Nephron (organoid): ENCODE data around the gene SERINC4.
"Not testable (repeated sequence)": the region's sequence is repeated elsewhere in the genome, so short reads cannot be mapped to it uniquely, and the experiment has no call there.

Experiments used
- H3K27ac Mint-ChIP-seq, 3 experiments: 2 replicates each; pipeline ENCODE4 v1.8.0; 2020; ENCODE audit warnings: mixed read lengths in 3 of 3, mild to moderate bottlenecking in 2 of 3, moderate library complexity in 1 of 3
- H3K27me3 Mint-ChIP-seq: 2 replicates; pipeline ENCODE4 v1.8.0; 2021; ENCODE audit warnings: low read depth, mild to moderate bottlenecking, moderate library complexity, mixed read lengths
- H3K36me3 Mint-ChIP-seq: 2 replicates; pipeline ENCODE4 v1.8.0; 2020; ENCODE audit warnings: low read depth, mixed read lengths
- H3K4me1 Mint-ChIP-seq: 2 replicates; pipeline ENCODE4 v1.8.0; 2020; ENCODE audit warnings: mixed read lengths
- H3K4me3 Mint-ChIP-seq, 3 experiments: 2 replicates each; pipeline ENCODE4 v1.8.0; 2020; ENCODE audit warnings: mild to moderate bottlenecking in 3 of 3, mixed read lengths in 3 of 3, moderate library complexity in 2 of 3
- H3K9me3 Mint-ChIP-seq: 2 replicates; pipeline ENCODE4 v1.8.0; 2020; ENCODE audit warnings: mixed read lengths
- TF ChIP-seq, protein P1 (sequence below), 3 experiments: fragments of 200-600 bp; sonication (generic); IDR thresholded peaks; one replicate each; pipeline ENCODE4 v1.5.0; 2021; ENCODE audit warnings: antibody characterized with exemption in 3 of 3; ENCODE audit not compliant: unreplicated experiment in 3 of 3

Gene SERINC4

DNA sequence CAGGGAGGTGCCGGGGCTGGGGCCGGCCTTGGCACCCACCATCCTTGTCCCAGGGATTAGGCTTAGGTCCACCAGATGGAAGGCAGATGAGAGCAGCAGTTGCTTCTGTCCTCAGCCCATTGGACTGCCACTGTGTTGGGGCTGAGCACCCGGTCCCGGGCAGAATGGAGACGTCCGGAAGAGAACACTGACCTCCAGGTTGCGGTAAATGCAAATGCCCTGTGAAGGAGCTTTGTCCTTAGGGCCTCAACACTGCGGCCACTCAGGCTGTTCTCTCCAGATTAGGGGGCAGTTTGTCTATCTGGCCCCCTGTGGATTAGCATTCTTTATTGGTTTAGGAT is at the start of gene SERINC4:
Gene SERINC4, minus strand, starts transcription at position 276 of the 341 bp plus-strand sequence. Its CDS starts 234 bp downstream, at position 42.
- Mint-ChIP-seq H3K27ac (peak within 1 kb of the TSS; percentile 96 to 98 (median 97)), H3K36me3 (peaks cover 64% of the 10 kb centered on the region), H3K27me3 (no peaks in the 10 kb centered on the region), H3K4me3 (peak within 1 kb of the TSS; percentile 99 to 100 (median 99)), H3K4me1 (peaks cover 49% of the 10 kb centered on the region), H3K9me3 (no peaks in the 10 kb centered on the region)
- TF ChIP-seq, protein P1, sequence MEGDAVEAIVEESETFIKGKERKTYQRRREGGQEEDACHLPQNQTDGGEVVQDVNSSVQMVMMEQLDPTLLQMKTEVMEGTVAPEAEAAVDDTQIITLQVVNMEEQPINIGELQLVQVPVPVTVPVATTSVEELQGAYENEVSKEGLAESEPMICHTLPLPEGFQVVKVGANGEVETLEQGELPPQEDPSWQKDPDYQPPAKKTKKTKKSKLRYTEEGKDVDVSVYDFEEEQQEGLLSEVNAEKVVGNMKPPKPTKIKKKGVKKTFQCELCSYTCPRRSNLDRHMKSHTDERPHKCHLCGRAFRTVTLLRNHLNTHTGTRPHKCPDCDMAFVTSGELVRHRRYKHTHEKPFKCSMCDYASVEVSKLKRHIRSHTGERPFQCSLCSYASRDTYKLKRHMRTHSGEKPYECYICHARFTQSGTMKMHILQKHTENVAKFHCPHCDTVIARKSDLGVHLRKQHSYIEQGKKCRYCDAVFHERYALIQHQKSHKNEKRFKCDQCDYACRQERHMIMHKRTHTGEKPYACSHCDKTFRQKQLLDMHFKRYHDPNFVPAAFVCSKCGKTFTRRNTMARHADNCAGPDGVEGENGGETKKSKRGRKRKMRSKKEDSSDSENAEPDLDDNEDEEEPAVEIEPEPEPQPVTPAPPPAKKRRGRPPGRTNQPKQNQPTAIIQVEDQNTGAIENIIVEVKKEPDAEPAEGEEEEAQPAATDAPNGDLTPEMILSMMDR (IDR thresholded peaks at IDR 0.05; ENCODE audit: unreplicated experiment in 3 of 3): no peak

DNA sequence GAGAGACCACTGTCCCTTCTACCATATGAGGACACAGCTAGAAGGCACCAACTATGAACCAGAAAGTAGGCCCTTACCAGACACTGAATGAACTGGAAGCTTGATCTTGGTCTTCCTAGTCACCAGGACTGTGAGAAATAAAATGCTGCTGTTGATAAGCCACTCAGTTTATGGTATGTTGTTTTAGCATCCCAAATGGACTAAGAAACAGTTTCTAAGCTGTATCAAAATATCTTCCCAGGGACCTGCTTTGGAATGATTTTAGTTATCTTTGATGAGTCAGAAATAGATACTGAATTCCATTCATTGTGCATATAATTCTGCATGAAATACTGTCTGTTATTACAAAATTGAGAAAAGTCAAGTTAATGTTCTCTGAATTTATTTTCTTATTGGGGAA is 45.4 kb upstream of the SERINC4 start:
- H3K9me3 Mint-ChIP-seq: no peaks in the 10 kb centered on the region
- H3K27ac Mint-ChIP-seq: no peak overlapping the region
- no peak overlapping the region for H3K4me3 Mint-ChIP-seq
- H3K4me1 Mint-ChIP-seq: no peaks in the 10 kb centered on the region
- H3K36me3 Mint-ChIP-seq: peaks cover 13% of the 10 kb centered on the region
- no peaks in the 10 kb centered on the region for H3K27me3 Mint-ChIP-seq
- TF ChIP-seq, protein P1 (IDR thresholded peaks at IDR 0.05; ENCODE audit: unreplicated experiment in 3 of 3): no peak

DNA sequence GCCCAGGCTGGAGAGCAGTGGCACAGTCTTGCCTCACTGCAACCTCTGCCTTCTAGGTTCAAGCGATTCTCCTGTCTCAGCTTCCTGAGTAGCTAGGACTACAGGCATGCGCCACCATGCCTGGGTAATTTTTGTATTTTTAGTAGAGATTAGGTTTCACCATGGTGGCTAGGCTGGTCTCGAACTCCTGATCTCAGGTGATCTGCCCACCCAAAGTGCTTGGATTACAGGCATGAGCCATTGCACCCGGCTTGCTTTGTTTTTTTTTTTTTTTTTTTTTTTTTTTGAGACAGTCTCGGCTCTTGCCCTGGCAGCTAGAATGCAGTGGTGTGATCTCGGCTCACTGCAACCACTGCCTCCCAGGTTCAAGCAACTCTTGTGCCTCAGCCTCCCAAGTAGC is 32.5 kb upstream of the SERINC4 start:
- H3K27ac Mint-ChIP-seq, H3K4me3 Mint-ChIP-seq, H3K4me1 Mint-ChIP-seq, H3K9me3 Mint-ChIP-seq, H3K27me3 Mint-ChIP-seq: not testable (repeated sequence)
- peaks cover 19% of the 10 kb centered on the region for H3K36me3 Mint-ChIP-seq

DNA sequence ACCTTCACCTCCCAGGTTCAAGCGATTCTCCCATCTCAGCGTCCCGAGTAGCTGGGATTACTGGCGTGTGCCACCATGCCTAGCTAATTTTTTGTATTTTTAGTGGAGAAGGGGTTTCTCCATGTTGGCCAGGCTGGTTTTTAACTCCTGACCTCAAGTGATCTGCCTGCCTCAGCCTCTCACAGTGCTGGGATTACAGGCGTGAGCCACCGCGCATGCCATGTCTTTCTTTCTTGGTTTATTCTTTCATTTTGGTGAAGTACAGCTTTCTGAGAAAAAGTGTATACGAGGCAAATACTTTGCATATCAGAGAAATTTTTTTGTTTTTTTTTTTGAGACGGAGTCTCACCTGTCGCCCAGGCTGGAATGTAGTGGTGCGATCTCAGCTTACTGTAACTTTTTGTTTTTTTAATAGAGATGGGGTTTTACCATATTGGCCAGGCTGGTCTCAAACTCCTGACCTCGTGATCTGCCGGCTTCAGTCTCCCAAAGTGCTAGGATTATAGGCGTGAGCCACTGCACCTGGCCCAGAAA is 31.6 kb upstream of the SERINC4 start:
- Mint-ChIP-seq H3K4me1 (peaks cover 16% of the 10 kb centered on the region), H3K36me3 (peaks cover 19% of the 10 kb centered on the region)
- H3K27me3 Mint-ChIP-seq, H3K27ac Mint-ChIP-seq, H3K9me3 Mint-ChIP-seq, H3K4me3 Mint-ChIP-seq: not testable (repeated sequence)

DNA sequence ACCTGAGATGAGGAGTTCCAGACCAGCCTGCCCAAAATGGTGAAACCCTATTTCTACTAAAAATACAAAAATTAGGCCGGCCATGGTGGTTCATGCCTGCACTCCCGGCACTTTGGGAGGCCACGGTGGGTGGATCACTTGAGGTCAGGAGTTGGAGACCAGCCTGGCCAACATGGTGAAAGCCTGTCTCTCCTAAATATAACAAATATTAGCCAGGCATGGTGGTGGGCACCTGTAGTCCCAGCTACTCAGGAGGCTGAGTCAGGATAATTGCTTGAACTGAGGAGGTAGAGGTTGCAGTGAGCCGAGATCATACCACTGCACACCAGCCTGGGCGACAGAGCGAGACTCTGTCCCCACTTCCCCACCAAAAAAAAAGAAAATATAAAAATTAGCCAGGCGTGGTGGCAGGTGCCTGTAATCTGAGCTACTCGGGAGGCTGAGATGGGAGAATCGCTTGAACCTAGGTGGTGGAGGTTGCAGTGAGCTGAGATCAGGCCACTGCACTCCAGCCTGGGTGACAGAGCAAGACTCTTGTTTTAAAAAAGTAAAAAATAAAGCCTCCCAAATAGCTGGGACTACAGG is 30.8 kb upstream of the SERINC4 start:
- Mint-ChIP-seq H3K4me1 (peaks cover 16% of the 10 kb centered on the region), H3K36me3 (peaks cover 14% of the 10 kb centered on the region)
- not testable (repeated sequence) for H3K27ac Mint-ChIP-seq, H3K9me3 Mint-ChIP-seq, H3K27me3 Mint-ChIP-seq, H3K4me3 Mint-ChIP-seq

DNA sequence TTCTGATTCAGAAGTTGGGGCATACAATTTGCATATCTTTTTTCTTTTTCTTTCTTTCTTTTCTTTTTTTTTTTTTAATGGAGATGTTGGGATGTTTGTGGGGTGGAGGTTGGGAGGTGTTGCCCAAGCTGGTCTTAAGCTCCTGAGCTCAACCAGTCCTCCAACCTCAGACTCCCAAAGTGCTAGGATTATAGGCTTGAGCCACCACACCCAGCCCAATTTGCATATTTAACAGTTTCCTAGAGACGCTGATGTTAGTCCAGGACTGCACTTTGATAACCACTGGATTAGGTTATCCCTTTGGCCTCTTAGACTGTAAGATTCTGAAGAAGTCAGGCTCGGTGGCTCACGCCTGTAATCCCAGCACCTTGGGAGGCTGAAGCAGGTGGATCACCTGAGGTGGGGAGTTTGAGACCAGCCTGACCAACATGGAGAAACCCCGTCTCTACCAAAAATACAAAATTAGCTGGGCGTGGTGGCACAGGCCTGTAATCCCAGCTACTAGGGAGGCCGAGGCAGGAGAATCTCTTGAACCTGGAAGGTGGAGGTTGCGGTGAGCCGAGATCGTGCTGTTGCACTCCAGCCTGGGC is 30.0 kb upstream of the SERINC4 start:
- H3K36me3 Mint-ChIP-seq, H3K9me3 Mint-ChIP-seq, H3K4me3 Mint-ChIP-seq, H3K27ac Mint-ChIP-seq, H3K27me3 Mint-ChIP-seq: not testable (repeated sequence)
- peaks cover 16% of the 10 kb centered on the region for H3K4me1 Mint-ChIP-seq

DNA sequence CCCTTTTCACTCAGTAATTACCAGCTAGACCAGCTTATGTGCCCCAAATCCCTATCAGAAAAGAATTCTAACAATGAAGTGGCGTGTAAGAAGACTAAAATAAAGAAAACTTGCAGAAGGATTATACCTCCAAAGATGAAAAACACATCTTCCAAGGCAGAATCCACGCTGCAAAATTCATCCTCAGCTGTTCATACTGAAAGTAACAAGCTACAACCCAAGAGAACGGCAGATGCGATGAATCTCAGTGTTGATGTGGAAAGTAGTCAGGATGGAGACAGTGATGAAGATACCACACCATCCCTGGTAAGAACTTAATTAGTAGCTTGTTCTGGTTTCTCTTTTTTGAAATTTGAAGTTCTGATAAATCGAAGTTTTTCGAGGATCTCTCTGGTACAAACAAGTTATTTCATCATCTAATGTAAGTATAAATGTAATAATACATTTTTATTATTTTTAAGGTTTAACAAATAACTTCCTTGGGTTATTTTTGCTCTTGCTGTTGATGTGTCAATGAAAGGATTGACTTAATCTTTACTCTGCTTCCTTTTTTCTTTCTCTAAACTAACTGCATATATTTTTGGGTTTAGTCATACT is 28.1 kb upstream of the SERINC4 start:
- H3K4me3 Mint-ChIP-seq: peak overlapping the region; percentile 79 to 87 (median 84)
- TF ChIP-seq, protein P1 (IDR thresholded peaks at IDR 0.05; ENCODE audit: unreplicated experiment in 3 of 3): no peak
- peaks cover 3% of the 10 kb centered on the region for H3K9me3 Mint-ChIP-seq
- H3K4me1 Mint-ChIP-seq: peaks cover 24% of the 10 kb centered on the region
- H3K36me3 Mint-ChIP-seq: peaks cover 9% of the 10 kb centered on the region
- H3K27me3 Mint-ChIP-seq: no peaks in the 10 kb centered on the region
- peak overlapping the region in 2 of 3 experiments; percentile 43 to 57 for H3K27ac Mint-ChIP-seq
